Transverse colon (tissue), 3 donors: Measurements from ENCODE around the gene WDR12.
"Not testable (repeated sequence)": the region's sequence is repeated elsewhere in the genome, so short reads cannot be mapped to it uniquely, and the experiment has no call there.

Experiments
- EP300 ChIP-seq: sonication (generic); formaldehyde crosslinking; IDR thresholded peaks from one replicate; pipeline ENCODE4 v1.6.1; 2017; ENCODE audit warnings: antibody characterized with exemption, low read depth
- POLR2A ChIP-seq: fragments of 450-650 bp; IDR thresholded peaks from one replicate; pipeline ENCODE4 v1.6.1; 2016; ENCODE audit warnings: antibody characterized with exemption, mild to moderate bottlenecking, moderate library complexity
- TF ChIP-seq, protein P1 (sequence below), 5 experiments: fragments of 200-600 bp in 3 of 5; fragments of 450-650 bp in 2 of 5; sonication (generic) in 3 of 5; IDR thresholded peaks; 1 replicate in 2 of 5; 2 replicates in 3 of 5; pipeline ENCODE4 v1.5.1; 2016 to 2017; ENCODE audit warnings: antibody characterized with exemption in 5 of 5, inconsistent platforms in 3 of 5, mild to moderate bottlenecking in 2 of 5, moderate library complexity in 1 of 5

DNA sequence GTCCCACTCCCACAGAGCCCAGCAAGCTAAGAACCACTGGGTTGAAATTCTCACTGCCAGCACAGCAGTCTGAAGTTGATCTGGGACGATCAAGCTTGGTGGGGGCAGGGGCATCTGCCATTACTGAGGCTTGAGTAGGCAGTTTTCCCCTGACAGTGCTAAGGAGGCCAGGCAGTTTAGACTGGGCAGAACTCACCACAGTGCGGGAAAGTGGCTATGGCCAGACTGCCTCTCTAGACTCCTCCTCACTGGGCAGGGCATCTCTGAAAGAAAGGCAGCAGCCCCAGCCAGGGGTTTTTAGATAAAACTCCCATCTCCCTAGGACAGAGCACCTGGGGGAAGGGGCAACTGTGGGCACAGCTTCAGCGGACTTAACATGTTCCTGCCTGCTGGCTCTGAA lies 62.1 kb downstream of the WDR12 start:
- TF ChIP-seq, protein P1, sequence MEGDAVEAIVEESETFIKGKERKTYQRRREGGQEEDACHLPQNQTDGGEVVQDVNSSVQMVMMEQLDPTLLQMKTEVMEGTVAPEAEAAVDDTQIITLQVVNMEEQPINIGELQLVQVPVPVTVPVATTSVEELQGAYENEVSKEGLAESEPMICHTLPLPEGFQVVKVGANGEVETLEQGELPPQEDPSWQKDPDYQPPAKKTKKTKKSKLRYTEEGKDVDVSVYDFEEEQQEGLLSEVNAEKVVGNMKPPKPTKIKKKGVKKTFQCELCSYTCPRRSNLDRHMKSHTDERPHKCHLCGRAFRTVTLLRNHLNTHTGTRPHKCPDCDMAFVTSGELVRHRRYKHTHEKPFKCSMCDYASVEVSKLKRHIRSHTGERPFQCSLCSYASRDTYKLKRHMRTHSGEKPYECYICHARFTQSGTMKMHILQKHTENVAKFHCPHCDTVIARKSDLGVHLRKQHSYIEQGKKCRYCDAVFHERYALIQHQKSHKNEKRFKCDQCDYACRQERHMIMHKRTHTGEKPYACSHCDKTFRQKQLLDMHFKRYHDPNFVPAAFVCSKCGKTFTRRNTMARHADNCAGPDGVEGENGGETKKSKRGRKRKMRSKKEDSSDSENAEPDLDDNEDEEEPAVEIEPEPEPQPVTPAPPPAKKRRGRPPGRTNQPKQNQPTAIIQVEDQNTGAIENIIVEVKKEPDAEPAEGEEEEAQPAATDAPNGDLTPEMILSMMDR (IDR thresholded peaks at IDR 0.05), result not testable (repeated sequence)
- TF ChIP-seq EP300, POLR2A: not testable (repeated sequence)
